GM12878 (cell line): ENCODE data around the gene PRKG1.

Experiments used
- BRCA1 ChIP-seq: IDR thresholded peaks from 2 replicates; pipeline ENCODE4 v1.6.1; 2011; ENCODE audit warnings: low read depth, low read length, improper control_type of control experiment
- HDGF ChIP-seq: fragments of 450-650 bp; IDR thresholded peaks from 2 replicates; pipeline ENCODE4 v1.6.1; 2016; ENCODE audit warnings: antibody characterized with exemption
- JUND ChIP-seq: IDR thresholded peaks from 2 replicates; pipeline ENCODE4 v1.6.1; 2012; ENCODE audit warnings: low read depth, mild to moderate bottlenecking, low read length, improper control_type of control experiment, moderate library complexity
- PAX8 ChIP-seq: fragments of 450-650 bp; IDR thresholded peaks from 2 replicates; pipeline ENCODE4 v1.6.1; 2017; ENCODE audit warnings: mild to moderate bottlenecking, moderate library complexity
- STAT1 ChIP-seq: fragments of 450-650 bp; conservative IDR thresholded peaks from 2 replicates; pipeline ENCODE4 v1.6.1; 2014; ENCODE audit warnings: antibody characterized with exemption, mild to moderate bottlenecking
- TF ChIP-seq, protein P1 (sequence below): IDR thresholded peaks from 2 replicates; pipeline ENCODE4 v1.6.1; 2012; ENCODE audit warnings: low read depth, low read length, improper control_type of control experiment

DNA sequence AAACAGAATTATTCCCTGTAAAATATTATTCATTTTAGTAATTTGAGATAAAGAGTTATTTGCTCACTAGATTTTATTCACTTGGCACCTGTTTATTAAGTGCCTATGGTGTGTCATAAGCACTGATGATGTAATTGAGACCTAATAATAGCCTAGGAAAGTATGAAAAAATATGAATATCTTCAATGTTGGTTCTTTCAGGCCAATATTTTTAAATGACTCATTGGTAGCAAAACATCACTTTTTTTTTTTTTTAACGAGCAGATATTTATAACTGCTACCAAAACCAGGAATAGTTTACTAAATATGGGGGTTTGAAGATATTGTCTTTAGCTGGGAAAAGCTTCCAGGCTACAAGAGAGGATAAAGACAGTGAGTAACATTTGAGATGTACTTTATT is 228.0 kb downstream of the PRKG1 start:
- TF ChIP-seq, protein P1, sequence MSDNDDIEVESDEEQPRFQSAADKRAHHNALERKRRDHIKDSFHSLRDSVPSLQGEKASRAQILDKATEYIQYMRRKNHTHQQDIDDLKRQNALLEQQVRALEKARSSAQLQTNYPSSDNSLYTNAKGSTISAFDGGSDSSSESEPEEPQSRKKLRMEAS, result no peak
- TF ChIP-seq STAT1, result no peak
- TF ChIP-seq HDGF, result no peak
- no peak for TF ChIP-seq PAX8
- TF ChIP-seq JUND, result no peak
- no peak for TF ChIP-seq BRCA1
